NCI-H1436 (cell line): ENCODE results near the gene THRB.

Experiments used
- DNase-seq: peaks from one replicate; lab custom pipeline; 2025; lab: John Stamatoyannopoulos, UW

The THRB gene

GRCh38 chr3:24139463-24140412 is 354.9 kb downstream of the THRB start:
- no peak for DNase-seq

GRCh38 chr3:24138876-24139256 is 355.8 kb downstream of the THRB start:
- no peak for DNase-seq

- no peak for DNase-seq
Measured at GRCh38 chr3:24137958-24138875, 356.4 kb downstream of the THRB start.

GRCh38 chr3:24137334-24137733 is 357.3 kb downstream of the THRB start:
- DNase-seq: no peak

GRCh38 chr3:24136624-24137310 is 357.9 kb downstream of the THRB start:
- no peak for DNase-seq

- DNase-seq: no peak
Measured at GRCh38 chr3:24135280-24135679, 359.4 kb downstream of the THRB start.

GRCh38 chr3:24133942-24134341 is 360.7 kb downstream of the THRB start:
- DNase-seq: no peak

GRCh38 chr3:24133436-24133835 is 361.2 kb downstream of the THRB start:
- no peak for DNase-seq

GRCh38 chr3:24129549-24129948 is 365.1 kb downstream of the THRB start:
- no peak for DNase-seq

- DNase-seq: no peak
Measured at GRCh38 chr3:24128199-24129005, 366.2 kb downstream of the THRB start.

GRCh38 chr3:24123596-24123995 is 371.1 kb downstream of the THRB start:
- no peak for DNase-seq

- no peak for DNase-seq
Measured at GRCh38 chr3:24120434-24120833, 374.2 kb downstream of the THRB start.

GRCh38 chr3:24119321-24119751 is 375.3 kb downstream of the THRB start:
- DNase-seq: no peak

GRCh38 chr3:24117508-24117907 is 377.1 kb downstream of the THRB start:
- no peak for DNase-seq

GRCh38 chr3:24111711-24112110 is 382.9 kb downstream of the THRB start:
- DNase-seq: no peak

- DNase-seq: no peak
Measured at GRCh38 chr3:24110051-24110450, 384.6 kb downstream of the THRB start.

- DNase-seq: no peak
Measured at GRCh38 chr3:24101676-24102168, 392.9 kb downstream of the THRB start.

GRCh38 chr3:24100696-24101402 is 393.8 kb downstream of the THRB start:
- no peak for DNase-seq

- DNase-seq: no peak
Measured at GRCh38 chr3:24096695-24097290, 397.9 kb downstream of the THRB start.

GRCh38 chr3:24096271-24096670 is 398.4 kb downstream of the THRB start:
- no peak for DNase-seq
